ENCODE results near the gene MEAF6.
A peak's percentile ranks its signal among the peaks of the same experiment; 100 is the strongest.

Gene MEAF6

DNA sequence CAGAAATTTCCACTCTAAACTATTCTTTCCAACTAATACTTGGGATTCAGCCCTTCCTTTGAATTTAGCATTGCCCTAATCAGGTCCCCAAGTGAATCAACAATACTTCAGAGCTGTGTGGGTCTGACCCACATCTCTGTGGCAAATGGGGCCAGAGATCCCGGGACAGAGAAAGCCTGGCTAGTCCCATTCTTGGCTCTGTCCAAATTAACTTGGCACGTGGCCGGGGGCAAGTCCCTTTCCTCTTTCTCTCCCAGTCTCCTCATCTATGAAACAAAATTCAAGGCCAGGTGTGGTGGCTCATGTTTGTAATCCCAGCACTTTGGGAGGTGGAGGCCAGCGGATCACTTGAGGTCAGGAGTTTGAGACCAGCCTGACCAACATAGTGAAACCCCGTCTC lies 46.5 kb downstream of the MEAF6 start:
- no peaks in the 10 kb centered on the region for H3K9me3 ChIP-seq (ENCODE audit: control insufficient read depth in 1 of 2, low read length in 2 of 2)
- no peaks in the 10 kb centered on the region for H3K27me3 ChIP-seq (ENCODE audit: low read depth, low read length)
- H3K4me3 ChIP-seq (ENCODE audit: low read depth in 1 of 2, low read length in 2 of 2) = no peak overlapping the region
- H3K4me1 ChIP-seq (ENCODE audit: control insufficient read depth in 1 of 2, insufficient read depth in 2 of 2, low read length in 2 of 2) = peaks cover 12 to 17% of the 10 kb centered on the region in 2 donors
- H3K27ac ChIP-seq (ENCODE audit: low read length) = no peak overlapping the region
- H3K36me3 ChIP-seq (ENCODE audit: control insufficient read depth in 1 of 2, insufficient read depth in 2 of 2, low read length in 2 of 2) = no peaks in the 10 kb centered on the region

GRCh38 chr1:37465593-37466517 lies 48.7 kb downstream of the MEAF6 start:
- no peak overlapping the region for H3K27ac ChIP-seq (ENCODE audit: low read length)
- no peaks in the 10 kb centered on the region for H3K9me3 ChIP-seq (ENCODE audit: control insufficient read depth in 1 of 2, low read length in 2 of 2)
- no peak overlapping the region for H3K4me3 ChIP-seq (ENCODE audit: low read depth in 1 of 2, low read length in 2 of 2)
- no peaks in the 10 kb centered on the region for H3K27me3 ChIP-seq (ENCODE audit: low read depth, low read length)
- H3K4me1 ChIP-seq (ENCODE audit: control insufficient read depth in 1 of 2, insufficient read depth in 2 of 2, low read length in 2 of 2) = peaks cover 0 to 1% of the 10 kb centered on the region in 2 donors
- H3K36me3 ChIP-seq (ENCODE audit: control insufficient read depth in 1 of 2, insufficient read depth in 2 of 2, low read length in 2 of 2) = no peaks in the 10 kb centered on the region

GRCh38 chr1:37464443-37464842 lies 50.1 kb downstream of the MEAF6 start:
- H3K4me3 ChIP-seq (ENCODE audit: low read depth in 1 of 2, low read length in 2 of 2) = no peak overlapping the region
- no peaks in the 10 kb centered on the region for H3K9me3 ChIP-seq (ENCODE audit: control insufficient read depth in 1 of 2, low read length in 2 of 2)
- H3K36me3 ChIP-seq (ENCODE audit: control insufficient read depth in 1 of 2, insufficient read depth in 2 of 2, low read length in 2 of 2) = no peaks in the 10 kb centered on the region
- no peaks in the 10 kb centered on the region for H3K27me3 ChIP-seq (ENCODE audit: low read depth, low read length)
- H3K4me1 ChIP-seq (ENCODE audit: control insufficient read depth in 1 of 2, insufficient read depth in 2 of 2, low read length in 2 of 2) = no peaks in the 10 kb centered on the region
- H3K27ac ChIP-seq (ENCODE audit: low read length) = no peak overlapping the region

DNA sequence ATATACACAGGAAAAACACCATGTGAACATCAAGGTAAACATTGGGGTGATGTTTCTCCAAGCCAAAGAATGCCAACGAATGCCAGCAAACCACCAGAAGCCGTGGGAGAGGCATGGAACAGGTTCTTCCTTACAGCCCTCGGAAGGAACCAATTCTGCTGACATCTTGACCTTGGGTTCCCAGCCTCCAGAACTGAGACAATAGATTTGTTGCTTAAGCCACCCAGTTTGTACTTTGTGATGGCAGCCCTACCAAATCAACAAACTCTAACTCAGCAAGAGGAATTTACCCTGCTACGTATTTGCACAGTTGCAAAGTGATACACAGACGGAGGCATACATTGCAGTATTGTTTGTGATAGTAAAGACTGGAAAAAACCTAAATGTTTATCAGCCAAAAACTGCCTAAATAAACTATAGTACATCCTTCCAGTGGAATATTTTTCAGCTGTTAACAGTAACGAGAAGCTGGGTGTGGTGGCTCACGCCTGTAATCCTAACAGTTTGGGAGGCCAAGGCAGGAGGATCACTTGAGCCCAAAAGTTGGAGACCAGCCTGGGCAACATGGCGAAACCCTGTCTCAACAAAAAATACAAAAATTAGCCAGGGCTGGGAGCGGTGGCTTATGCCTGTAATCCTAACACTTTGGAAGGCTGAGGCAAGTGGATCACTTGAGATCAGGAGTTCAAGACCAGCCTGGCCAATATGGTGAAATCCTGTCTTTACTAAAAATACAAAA lies 52.7 kb downstream of the MEAF6 start:
- Histone ChIP-seq H3K9me3 (ENCODE audit: control insufficient read depth in 1 of 2, low read length in 2 of 2) (no peaks in the 10 kb centered on the region), H3K4me3 (ENCODE audit: low read depth in 1 of 2, low read length in 2 of 2) (no peak overlapping the region), H3K4me1 (ENCODE audit: control insufficient read depth in 1 of 2, insufficient read depth in 2 of 2, low read length in 2 of 2) (no peaks in the 10 kb centered on the region), H3K27me3 (ENCODE audit: low read depth, low read length) (no peaks in the 10 kb centered on the region), H3K36me3 (ENCODE audit: control insufficient read depth in 1 of 2, insufficient read depth in 2 of 2, low read length in 2 of 2) (no peaks in the 10 kb centered on the region), H3K27ac (ENCODE audit: low read length) (no peak overlapping the region)

- no peaks in the 10 kb centered on the region for H3K27me3 ChIP-seq (ENCODE audit: low read depth, low read length)
- no peak overlapping the region for H3K4me3 ChIP-seq (ENCODE audit: low read depth in 1 of 2, low read length in 2 of 2)
- H3K36me3 ChIP-seq (ENCODE audit: control insufficient read depth in 1 of 2, insufficient read depth in 2 of 2, low read length in 2 of 2) = no peaks in the 10 kb centered on the region
- no peak overlapping the region for H3K27ac ChIP-seq (ENCODE audit: low read length)
- peaks cover 0 to 4% of the 10 kb centered on the region in 2 donors for H3K4me1 ChIP-seq (ENCODE audit: control insufficient read depth in 1 of 2, insufficient read depth in 2 of 2, low read length in 2 of 2)
- no peaks in the 10 kb centered on the region for H3K9me3 ChIP-seq (ENCODE audit: control insufficient read depth in 1 of 2, low read length in 2 of 2)
These were observed 56.0 kb downstream of the MEAF6 start for GRCh38 chr1:37458551-37458950.

DNA sequence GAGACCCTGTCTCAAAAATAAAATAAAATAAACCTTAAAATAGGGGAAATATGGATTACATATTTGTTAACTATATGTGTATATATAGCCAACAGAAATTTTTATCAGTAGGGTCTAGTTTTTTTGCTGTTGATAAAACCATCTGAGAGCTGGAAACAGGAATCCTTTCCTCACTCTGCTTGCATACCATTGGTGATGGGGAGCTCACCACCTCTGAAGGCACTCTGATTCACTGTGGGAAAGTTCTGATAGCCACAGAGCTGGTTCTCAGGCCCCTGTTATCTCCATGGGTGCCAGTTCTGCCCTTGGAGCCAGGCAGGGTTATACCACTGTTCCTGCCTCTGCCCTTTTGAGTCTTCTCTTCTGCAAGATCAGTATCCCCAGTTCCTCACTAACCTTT lies 58.0 kb downstream of the MEAF6 start:
- no peak overlapping the region for H3K27ac ChIP-seq (ENCODE audit: low read length)

GRCh38 chr1:37455516-37455915 lies 59.0 kb downstream of the MEAF6 start:
- Histone ChIP-seq H3K27me3 (ENCODE audit: low read depth, low read length) (no peaks in the 10 kb centered on the region), H3K27ac (ENCODE audit: low read length) (no peak overlapping the region), H3K9me3 (ENCODE audit: control insufficient read depth in 1 of 2, low read length in 2 of 2) (no peaks in the 10 kb centered on the region), H3K4me1 (ENCODE audit: control insufficient read depth in 1 of 2, insufficient read depth in 2 of 2, low read length in 2 of 2) (peaks cover 0 to 4% of the 10 kb centered on the region in 2 donors), H3K4me3 (ENCODE audit: low read depth in 1 of 2, low read length in 2 of 2) (peak overlapping the region in 1 of 2 donors; percentile 19), H3K36me3 (ENCODE audit: control insufficient read depth in 1 of 2, insufficient read depth in 2 of 2, low read length in 2 of 2) (no peaks in the 10 kb centered on the region)

More for the DNA sequence above, 58.0 kb downstream of the MEAF6 start:
- H3K4me1 ChIP-seq (ENCODE audit: control insufficient read depth in 1 of 2, insufficient read depth in 2 of 2, low read length in 2 of 2) = peaks cover 0 to 4% of the 10 kb centered on the region in 2 donors
- H3K9me3 ChIP-seq (ENCODE audit: control insufficient read depth in 1 of 2, low read length in 2 of 2) = no peaks in the 10 kb centered on the region
- H3K27me3 ChIP-seq (ENCODE audit: low read depth, low read length) = no peaks in the 10 kb centered on the region
- no peak overlapping the region for H3K4me3 ChIP-seq (ENCODE audit: low read depth in 1 of 2, low read length in 2 of 2)
- H3K36me3 ChIP-seq (ENCODE audit: control insufficient read depth in 1 of 2, insufficient read depth in 2 of 2, low read length in 2 of 2) = no peaks in the 10 kb centered on the region

DNA sequence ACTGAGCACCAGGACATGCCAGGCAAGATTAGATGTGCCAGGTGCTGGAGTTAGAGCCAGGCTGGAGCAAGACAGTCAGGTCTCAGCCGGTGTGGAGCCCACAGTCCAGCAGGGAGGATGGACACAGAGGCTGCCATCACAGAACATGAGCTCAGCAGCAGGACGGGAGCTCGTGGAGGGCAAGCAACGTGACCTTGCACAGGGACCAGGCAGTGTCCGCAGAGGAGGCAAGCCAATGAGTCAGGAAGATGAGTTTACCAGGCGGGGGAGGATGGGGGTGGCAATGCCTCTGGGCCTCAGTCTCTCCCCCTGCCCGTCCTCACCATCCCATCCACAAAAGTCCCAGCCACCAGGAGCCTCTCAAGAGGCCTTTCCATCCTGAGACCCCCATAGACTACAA lies 60.9 kb downstream of the MEAF6 start:
- Histone ChIP-seq H3K27ac (ENCODE audit: low read length) (no peak overlapping the region), H3K27me3 (ENCODE audit: low read depth, low read length) (no peaks in the 10 kb centered on the region), H3K4me3 (ENCODE audit: low read depth in 1 of 2, low read length in 2 of 2) (no peak overlapping the region), H3K4me1 (ENCODE audit: control insufficient read depth in 1 of 2, insufficient read depth in 2 of 2, low read length in 2 of 2) (peaks cover 0 to 4% of the 10 kb centered on the region in 2 donors), H3K36me3 (ENCODE audit: control insufficient read depth in 1 of 2, insufficient read depth in 2 of 2, low read length in 2 of 2) (no peaks in the 10 kb centered on the region), H3K9me3 (ENCODE audit: control insufficient read depth in 1 of 2, low read length in 2 of 2) (no peaks in the 10 kb centered on the region)

- H3K27ac ChIP-seq (ENCODE audit: low read length) = no peak overlapping the region
- no peaks in the 10 kb centered on the region for H3K36me3 ChIP-seq (ENCODE audit: control insufficient read depth in 1 of 2, insufficient read depth in 2 of 2, low read length in 2 of 2)
- no peaks in the 10 kb centered on the region for H3K9me3 ChIP-seq (ENCODE audit: control insufficient read depth in 1 of 2, low read length in 2 of 2)
- no peak overlapping the region for H3K4me3 ChIP-seq (ENCODE audit: low read depth in 1 of 2, low read length in 2 of 2)
- H3K27me3 ChIP-seq (ENCODE audit: low read depth, low read length) = no peaks in the 10 kb centered on the region
- peaks cover 0 to 4% of the 10 kb centered on the region in 2 donors for H3K4me1 ChIP-seq (ENCODE audit: control insufficient read depth in 1 of 2, insufficient read depth in 2 of 2, low read length in 2 of 2)
These were observed 62.1 kb downstream of the MEAF6 start for GRCh38 chr1:37452416-37452815.

- Histone ChIP-seq H3K27me3 (ENCODE audit: low read depth, low read length) (no peaks in the 10 kb centered on the region), H3K27ac (ENCODE audit: low read length) (no peak overlapping the region), H3K36me3 (ENCODE audit: control insufficient read depth in 1 of 2, insufficient read depth in 2 of 2, low read length in 2 of 2) (no peaks in the 10 kb centered on the region), H3K4me3 (ENCODE audit: low read depth in 1 of 2, low read length in 2 of 2) (no peak overlapping the region), H3K9me3 (ENCODE audit: control insufficient read depth in 1 of 2, low read length in 2 of 2) (no peaks in the 10 kb centered on the region), H3K4me1 (ENCODE audit: control insufficient read depth in 1 of 2, insufficient read depth in 2 of 2, low read length in 2 of 2) (peaks cover 0 to under 1% of the 10 kb centered on the region in 2 donors)
These were observed 64.6 kb downstream of the MEAF6 start for GRCh38 chr1:37449936-37450335.

GRCh38 chr1:37448691-37449417 lies 65.7 kb downstream of the MEAF6 start:
- Histone ChIP-seq H3K4me3 (ENCODE audit: low read depth in 1 of 2, low read length in 2 of 2) (no peak overlapping the region), H3K36me3 (ENCODE audit: control insufficient read depth in 1 of 2, insufficient read depth in 2 of 2, low read length in 2 of 2) (no peaks in the 10 kb centered on the region), H3K4me1 (ENCODE audit: control insufficient read depth in 1 of 2, insufficient read depth in 2 of 2, low read length in 2 of 2) (no peaks in the 10 kb centered on the region), H3K27me3 (ENCODE audit: low read depth, low read length) (no peaks in the 10 kb centered on the region), H3K27ac (ENCODE audit: low read length) (no peak overlapping the region), H3K9me3 (ENCODE audit: control insufficient read depth in 1 of 2, low read length in 2 of 2) (no peaks in the 10 kb centered on the region)
